ENCODE measurements around the gene LSM7.

Gene LSM7

DNA sequence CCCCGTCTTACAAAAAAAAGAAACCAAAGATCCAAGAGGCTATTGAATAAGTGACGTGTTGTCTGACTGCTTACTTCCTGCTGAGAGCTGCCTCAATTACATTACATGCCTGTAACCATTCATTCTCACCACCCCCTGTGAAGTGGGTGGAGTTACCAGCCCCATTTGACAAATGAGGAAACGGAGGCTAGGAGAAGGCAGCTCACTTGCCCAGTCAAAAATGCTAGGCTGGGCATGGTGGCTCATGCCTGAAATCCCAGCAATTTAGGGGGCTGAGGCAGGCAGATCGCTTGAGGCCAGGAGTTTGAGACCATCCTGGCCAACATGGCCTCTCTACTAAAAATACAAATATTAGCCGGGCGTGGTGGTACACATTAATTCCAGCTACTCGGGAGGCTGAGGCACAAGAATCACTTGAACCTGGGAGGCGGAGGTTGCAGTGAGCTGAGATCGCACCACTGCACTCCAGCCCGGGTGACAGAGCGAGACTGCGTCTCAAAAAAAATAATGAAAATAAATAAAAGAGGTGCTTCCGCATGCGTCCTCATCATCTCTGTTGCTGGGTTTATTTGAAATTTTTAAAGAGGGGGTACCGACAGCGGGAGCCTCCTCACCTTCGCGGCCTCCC lies 499 bp downstream of the LSM7 start:
- Histone ChIP-seq H3K27ac (replicated peaks) (peak overlapping the region; percentile 75), H3K4me3 (replicated peaks; ENCODE audit: insufficient read depth, low read length) (peak overlapping the region; percentile 88), H3K27me3 (ENCODE audit: insufficient read depth, poor library complexity, severe bottlenecking) (no peaks in the 10 kb centered on the region)
- peak; percentile 75 to 93 for DNase-seq (ENCODE audit: low read depth in 1 of 2, low spot score in 1 of 2)
- no peak for TF ChIP-seq GABPA (IDR thresholded peaks at IDR 0.05; ENCODE audit: low read depth)
- peak; percentile 70; the same call in 1 of the 2 replicates for TF ChIP-seq SPI1 (IDR thresholded peaks at IDR 0.05; ENCODE audit: borderline replicate concordance, low read depth)

GRCh38 chr19:2326699-2327360 lies 1.6 kb downstream of the LSM7 start:
- no peak overlapping the region; the same call in 1 of the 2 replicates for H3K4me3 ChIP-seq (replicated peaks; ENCODE audit: insufficient read depth, low read length)
- H3K27ac ChIP-seq (replicated peaks), result no peak overlapping the region
- no peak for DNase-seq (ENCODE audit: low read depth in 1 of 2, low spot score in 1 of 2)
- H3K27me3 ChIP-seq (ENCODE audit: insufficient read depth, poor library complexity, severe bottlenecking), result no peaks in the 10 kb centered on the region
- no peak for TF ChIP-seq POLR2AphosphoS5 (IDR thresholded peaks at IDR 0.05; ENCODE audit: low read depth)
- no peak for TF ChIP-seq SPI1 (IDR thresholded peaks at IDR 0.05; ENCODE audit: borderline replicate concordance, low read depth)
- TF ChIP-seq REST (IDR thresholded peaks at IDR 0.05; ENCODE audit: insufficient replicate concordance, low read depth), result no peak
- TF ChIP-seq, protein P1, sequence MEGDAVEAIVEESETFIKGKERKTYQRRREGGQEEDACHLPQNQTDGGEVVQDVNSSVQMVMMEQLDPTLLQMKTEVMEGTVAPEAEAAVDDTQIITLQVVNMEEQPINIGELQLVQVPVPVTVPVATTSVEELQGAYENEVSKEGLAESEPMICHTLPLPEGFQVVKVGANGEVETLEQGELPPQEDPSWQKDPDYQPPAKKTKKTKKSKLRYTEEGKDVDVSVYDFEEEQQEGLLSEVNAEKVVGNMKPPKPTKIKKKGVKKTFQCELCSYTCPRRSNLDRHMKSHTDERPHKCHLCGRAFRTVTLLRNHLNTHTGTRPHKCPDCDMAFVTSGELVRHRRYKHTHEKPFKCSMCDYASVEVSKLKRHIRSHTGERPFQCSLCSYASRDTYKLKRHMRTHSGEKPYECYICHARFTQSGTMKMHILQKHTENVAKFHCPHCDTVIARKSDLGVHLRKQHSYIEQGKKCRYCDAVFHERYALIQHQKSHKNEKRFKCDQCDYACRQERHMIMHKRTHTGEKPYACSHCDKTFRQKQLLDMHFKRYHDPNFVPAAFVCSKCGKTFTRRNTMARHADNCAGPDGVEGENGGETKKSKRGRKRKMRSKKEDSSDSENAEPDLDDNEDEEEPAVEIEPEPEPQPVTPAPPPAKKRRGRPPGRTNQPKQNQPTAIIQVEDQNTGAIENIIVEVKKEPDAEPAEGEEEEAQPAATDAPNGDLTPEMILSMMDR (IDR thresholded peaks at IDR 0.05; ENCODE audit: insufficient read depth, low read length), result no peak
- TF ChIP-seq GABPA (IDR thresholded peaks at IDR 0.05; ENCODE audit: low read depth), result no peak

GRCh38 chr19:2325281-2326046 lies 2.9 kb downstream of the LSM7 start:
- Histone ChIP-seq H3K4me3 (replicated peaks; ENCODE audit: insufficient read depth, low read length) (no peak overlapping the region), H3K27ac (replicated peaks) (no peak overlapping the region), H3K27me3 (ENCODE audit: insufficient read depth, poor library complexity, severe bottlenecking) (no peaks in the 10 kb centered on the region)
- TF ChIP-seq GABPA (IDR thresholded peaks at IDR 0.05; ENCODE audit: low read depth) (no peak), POLR2AphosphoS5 (IDR thresholded peaks at IDR 0.05; ENCODE audit: low read depth) (no peak), REST (IDR thresholded peaks at IDR 0.05; ENCODE audit: insufficient replicate concordance, low read depth) (no peak), SPI1 (IDR thresholded peaks at IDR 0.05; ENCODE audit: borderline replicate concordance, low read depth) (no peak)
- TF ChIP-seq, protein P1 (IDR thresholded peaks at IDR 0.05; ENCODE audit: insufficient read depth, low read length), result no peak
- no peak for DNase-seq (ENCODE audit: low read depth in 1 of 2, low spot score in 1 of 2)

Measured in HL-60 (cell line).